HCT116 (cell line): Measurements from ENCODE around the gene CECR2.

Experiments used
- CBX3 ChIP-seq: IDR thresholded peaks from 2 replicates; pipeline ENCODE4 v1.6.1; 2012; ENCODE audit warnings: low read depth
- CEBPB ChIP-seq: IDR thresholded peaks from 2 replicates; pipeline ENCODE4 v1.6.1; 2012; ENCODE audit warnings: low read depth
- EZH2phosphoT487 ChIP-seq: fragments of 200-600 bp; IDR thresholded peaks from 2 replicates; pipeline ENCODE4 v1.6.1; 2018; ENCODE audit warnings: antibody characterized with exemption, borderline replicate concordance
- POLR2A ChIP-seq: IDR thresholded peaks from 2 replicates; pipeline ENCODE4 v1.7.0; 2011; ENCODE audit warnings: borderline replicate concordance; ENCODE audit not compliant: insufficient read depth, insufficient read length; ENCODE audit errors: extremely low read depth
- POLR2AphosphoS5 ChIP-seq: IDR thresholded peaks from 2 replicates; pipeline ENCODE4 v1.6.1; 2011; ENCODE audit warnings: mild to moderate bottlenecking, low read depth, low read length, moderate library complexity
- RAD21 ChIP-seq: IDR thresholded peaks from 2 replicates; pipeline ENCODE4 v1.6.1; 2012; ENCODE audit warnings: low read depth, mild to moderate bottlenecking
- TCF7L2 ChIP-seq: IDR thresholded peaks from 2 replicates; pipeline ENCODE4 v1.7.0; 2011; ENCODE audit warnings: borderline replicate concordance, inconsistent platforms; ENCODE audit not compliant: insufficient read depth, insufficient read length; ENCODE audit errors: extremely low read depth
- ZFX ChIP-seq: fragments of 450-650 bp; IDR thresholded peaks from 2 replicates; pipeline ENCODE4 v1.6.1; 2017
- TF ChIP-seq, protein P1 (sequence below): IDR thresholded peaks from 2 replicates; pipeline ENCODE4 v1.6.1; 2012
- TF ChIP-seq, protein P2 (sequence below), 3 experiments: fragments of 200-600 bp in 1 of 3; sonication (generic) in 1 of 3; IDR thresholded peaks in 2 of 3; conservative IDR thresholded peaks in 1 of 3; 2 replicates each; pipeline ENCODE4 v1.5.1; 2012 to 2017; ENCODE audit warnings: low read depth in 2 of 3, low read length in 2 of 3, antibody characterized with exemption in 1 of 3, borderline replicate concordance in 1 of 3, control low read depth in 1 of 3, mild to moderate bottlenecking in 1 of 3, mixed read lengths in 1 of 3, mixed run types in 1 of 3, moderate library complexity in 1 of 3; ENCODE audit not compliant: insufficient read depth in 1 of 3

DNA sequence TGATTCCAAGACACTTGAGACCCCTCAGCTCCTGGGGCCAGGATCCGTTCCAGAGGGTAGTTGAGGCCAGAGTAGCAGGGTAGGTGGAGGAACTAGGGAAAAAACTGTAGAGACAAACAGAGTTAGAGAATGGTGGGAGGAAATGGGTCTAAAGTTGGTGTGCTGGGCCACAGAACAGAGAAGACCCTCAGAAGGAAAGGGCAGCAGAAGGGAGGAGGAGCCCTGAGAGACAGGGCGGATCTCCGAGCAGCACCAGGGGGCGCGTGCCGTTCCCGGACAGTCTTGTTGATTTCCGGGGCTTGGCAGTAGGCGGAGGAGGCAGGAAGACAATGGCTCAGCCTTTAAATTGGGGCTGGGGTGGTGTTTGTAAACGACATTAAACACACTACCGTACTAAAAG is 2.4 kb upstream of the CECR2 start:
- TF ChIP-seq ZFX (no peak), POLR2AphosphoS5 (0 out of 2 replicates have a peak, but pooled peaks have one; percentile 20), CBX3 (no peak), RAD21 (0 out of 2 replicates have a peak, but pooled peaks have one; percentile 25), POLR2A (no peak), CEBPB (no peak), TCF7L2 (no peak), EZH2phosphoT487 (no peak)
- TF ChIP-seq, protein P1, sequence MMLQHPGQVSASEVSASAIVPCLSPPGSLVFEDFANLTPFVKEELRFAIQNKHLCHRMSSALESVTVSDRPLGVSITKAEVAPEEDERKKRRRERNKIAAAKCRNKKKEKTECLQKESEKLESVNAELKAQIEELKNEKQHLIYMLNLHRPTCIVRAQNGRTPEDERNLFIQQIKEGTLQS, result no peak
- TF ChIP-seq, protein P2, sequence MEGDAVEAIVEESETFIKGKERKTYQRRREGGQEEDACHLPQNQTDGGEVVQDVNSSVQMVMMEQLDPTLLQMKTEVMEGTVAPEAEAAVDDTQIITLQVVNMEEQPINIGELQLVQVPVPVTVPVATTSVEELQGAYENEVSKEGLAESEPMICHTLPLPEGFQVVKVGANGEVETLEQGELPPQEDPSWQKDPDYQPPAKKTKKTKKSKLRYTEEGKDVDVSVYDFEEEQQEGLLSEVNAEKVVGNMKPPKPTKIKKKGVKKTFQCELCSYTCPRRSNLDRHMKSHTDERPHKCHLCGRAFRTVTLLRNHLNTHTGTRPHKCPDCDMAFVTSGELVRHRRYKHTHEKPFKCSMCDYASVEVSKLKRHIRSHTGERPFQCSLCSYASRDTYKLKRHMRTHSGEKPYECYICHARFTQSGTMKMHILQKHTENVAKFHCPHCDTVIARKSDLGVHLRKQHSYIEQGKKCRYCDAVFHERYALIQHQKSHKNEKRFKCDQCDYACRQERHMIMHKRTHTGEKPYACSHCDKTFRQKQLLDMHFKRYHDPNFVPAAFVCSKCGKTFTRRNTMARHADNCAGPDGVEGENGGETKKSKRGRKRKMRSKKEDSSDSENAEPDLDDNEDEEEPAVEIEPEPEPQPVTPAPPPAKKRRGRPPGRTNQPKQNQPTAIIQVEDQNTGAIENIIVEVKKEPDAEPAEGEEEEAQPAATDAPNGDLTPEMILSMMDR (IDR thresholded peaks at IDR 0.05 in 2 of 3, conservative IDR thresholded peaks at IDR 0.05 in 1 of 3; ENCODE audit: borderline replicate concordance in 1 of 3, insufficient read depth in 1 of 3, low read depth in 2 of 3, low read length in 2 of 3), result peak in 2 of 3 experiments; percentile 46 to 54; a peak in 4 of 6 replicates
